ENCODE data around the gene GCNT2. TPM values are rescaled to one million over a fixed set of nuclear protein-coding genes. Genes with fewer than 3 reads are reported as not detected.
A peak's percentile ranks its signal among the peaks of the same experiment; 100 is the strongest.
"Not testable (repeated sequence)": the region's sequence is repeated elsewhere in the genome, so short reads cannot be mapped to it uniquely, and the experiment has no call there.

Gene GCNT2
- total RNA-seq, 6 experiments from 2014 or later: 6.6 to 10.5 (median 9.3) TPM

DNA sequence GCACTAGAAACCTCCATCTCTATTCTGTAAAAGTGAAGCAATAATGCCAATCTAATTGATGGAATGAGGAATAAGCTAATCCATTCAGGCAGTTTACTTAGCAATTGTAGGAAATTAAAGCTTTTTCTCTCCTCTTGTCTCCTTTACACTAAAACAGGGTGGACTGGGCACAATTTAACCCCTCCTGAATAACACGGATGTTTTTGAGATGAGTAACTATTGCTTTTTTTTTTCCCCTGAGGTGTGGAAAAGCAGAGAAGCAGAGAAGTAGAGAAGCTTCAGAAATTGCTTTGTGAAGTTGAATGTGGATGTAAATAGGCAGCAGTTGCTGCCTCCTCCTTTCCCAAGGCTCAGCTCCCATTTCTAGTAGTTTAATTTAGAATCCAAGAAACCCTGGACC, 40.0 kb upstream of the GCNT2 start:
- DNase-seq (no peak), ATAC-seq (no peak)
- H3K9me3 ChIP-seq: no peaks in the 10 kb centered on the region
- no peak overlapping the region for H3K4me3 ChIP-seq
- H3K36me3 ChIP-seq: no peaks in the 10 kb centered on the region
- intact Hi-C loops (cut with DNase I): no loop called here
- no peak overlapping the region for H3K27ac ChIP-seq
- no peak for TF ChIP-seq POLR2A (IDR thresholded peaks at IDR 0.05)
- TF ChIP-seq, protein P1, sequence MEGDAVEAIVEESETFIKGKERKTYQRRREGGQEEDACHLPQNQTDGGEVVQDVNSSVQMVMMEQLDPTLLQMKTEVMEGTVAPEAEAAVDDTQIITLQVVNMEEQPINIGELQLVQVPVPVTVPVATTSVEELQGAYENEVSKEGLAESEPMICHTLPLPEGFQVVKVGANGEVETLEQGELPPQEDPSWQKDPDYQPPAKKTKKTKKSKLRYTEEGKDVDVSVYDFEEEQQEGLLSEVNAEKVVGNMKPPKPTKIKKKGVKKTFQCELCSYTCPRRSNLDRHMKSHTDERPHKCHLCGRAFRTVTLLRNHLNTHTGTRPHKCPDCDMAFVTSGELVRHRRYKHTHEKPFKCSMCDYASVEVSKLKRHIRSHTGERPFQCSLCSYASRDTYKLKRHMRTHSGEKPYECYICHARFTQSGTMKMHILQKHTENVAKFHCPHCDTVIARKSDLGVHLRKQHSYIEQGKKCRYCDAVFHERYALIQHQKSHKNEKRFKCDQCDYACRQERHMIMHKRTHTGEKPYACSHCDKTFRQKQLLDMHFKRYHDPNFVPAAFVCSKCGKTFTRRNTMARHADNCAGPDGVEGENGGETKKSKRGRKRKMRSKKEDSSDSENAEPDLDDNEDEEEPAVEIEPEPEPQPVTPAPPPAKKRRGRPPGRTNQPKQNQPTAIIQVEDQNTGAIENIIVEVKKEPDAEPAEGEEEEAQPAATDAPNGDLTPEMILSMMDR (IDR thresholded peaks at IDR 0.05): no peak
- no peaks in the 10 kb centered on the region for H3K27me3 ChIP-seq
- H3K4me1 ChIP-seq: no peaks in the 10 kb centered on the region
- 65% methylated on average over 1 of the region's 1 CpG for WGBS (ENCODE audit: insufficient coverage, low coverage, low lambda C conversion rate, missing lambda C conversion rate)

DNA sequence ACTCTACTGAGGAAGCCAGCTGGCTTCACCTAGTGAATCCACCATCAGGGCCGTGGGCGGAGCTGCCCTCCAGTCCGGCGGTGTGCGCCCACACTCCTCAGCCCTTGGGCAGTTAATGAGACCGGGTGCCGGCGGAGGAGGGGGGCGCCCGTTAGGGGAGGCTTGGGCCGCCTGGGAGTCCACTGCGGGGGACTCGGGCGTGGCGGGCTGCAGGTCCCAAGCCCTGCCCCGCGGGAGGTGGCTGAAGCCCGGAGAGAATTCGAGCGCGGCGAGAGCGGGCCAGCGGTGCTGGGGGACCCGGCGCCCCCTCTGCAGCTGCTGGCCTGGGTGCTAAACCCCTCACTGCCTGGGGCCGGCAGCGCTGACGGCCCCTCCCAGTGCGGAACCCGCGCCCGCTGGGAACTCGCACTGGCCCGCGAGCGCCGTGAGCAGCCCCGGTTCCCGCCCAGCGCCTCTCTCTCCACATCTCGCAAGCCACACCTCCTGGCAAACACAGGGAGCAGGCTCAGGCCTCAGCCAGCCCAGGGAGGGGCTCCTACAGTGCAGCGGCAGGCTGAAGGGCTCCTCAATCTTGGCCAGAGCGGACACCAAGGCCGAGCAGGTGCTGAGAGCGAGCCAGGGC, 38.4 kb upstream of the GCNT2 start:
- H3K9me3 ChIP-seq: no peaks in the 10 kb centered on the region
- intact Hi-C loops (cut with DNase I): no loop called here
- no peak overlapping the region for H3K27ac ChIP-seq
- no peaks in the 10 kb centered on the region for H3K4me1 ChIP-seq
- no peaks in the 10 kb centered on the region for H3K36me3 ChIP-seq
- TF ChIP-seq, protein P1 (IDR thresholded peaks at IDR 0.05): no peak
- no peak for TF ChIP-seq POLR2A (IDR thresholded peaks at IDR 0.05)
- WGBS (ENCODE audit: insufficient coverage, low coverage, low lambda C conversion rate, missing lambda C conversion rate): 91% methylated on average over 26 of the region's 46 CpGs
- H3K27me3 ChIP-seq: no peaks in the 10 kb centered on the region
- DNase-seq (no peak), ATAC-seq (peak in 1 of 4 donors; percentile 33)
- no peak overlapping the region for H3K4me3 ChIP-seq

DNA sequence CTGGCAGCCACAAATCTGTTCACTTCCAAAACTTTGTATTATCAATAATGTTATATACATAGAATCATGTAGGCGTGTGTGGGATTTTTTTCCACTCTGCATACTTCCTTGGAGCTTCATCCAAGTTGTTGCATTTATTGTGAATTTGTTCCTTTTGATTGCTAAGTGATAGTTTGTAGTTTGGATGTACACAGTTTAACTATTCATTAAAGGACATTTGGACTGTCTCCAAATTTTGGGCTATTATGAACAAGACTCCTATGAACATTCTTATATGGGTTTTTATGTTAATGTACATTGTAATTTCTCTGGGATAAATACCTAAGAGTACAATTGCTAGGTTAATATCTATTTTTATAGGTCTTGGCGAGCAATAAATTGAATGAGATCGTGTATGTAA, 36.2 kb upstream of the GCNT2 start:
- Histone ChIP-seq H3K36me3 (no peaks in the 10 kb centered on the region), H3K9me3 (no peaks in the 10 kb centered on the region), H3K27me3 (no peaks in the 10 kb centered on the region), H3K27ac (no peak overlapping the region), H3K4me1 (no peaks in the 10 kb centered on the region), H3K4me3 (no peak overlapping the region)
- intact Hi-C loops (cut with DNase I): no loop called here
- ATAC-seq: no peak
- no peak for DNase-seq
- 72% methylated on average over 3 of the region's 3 CpGs for WGBS (ENCODE audit: insufficient coverage, low coverage, low lambda C conversion rate, missing lambda C conversion rate)
- TF ChIP-seq, protein P1 (IDR thresholded peaks at IDR 0.05): no peak

DNA sequence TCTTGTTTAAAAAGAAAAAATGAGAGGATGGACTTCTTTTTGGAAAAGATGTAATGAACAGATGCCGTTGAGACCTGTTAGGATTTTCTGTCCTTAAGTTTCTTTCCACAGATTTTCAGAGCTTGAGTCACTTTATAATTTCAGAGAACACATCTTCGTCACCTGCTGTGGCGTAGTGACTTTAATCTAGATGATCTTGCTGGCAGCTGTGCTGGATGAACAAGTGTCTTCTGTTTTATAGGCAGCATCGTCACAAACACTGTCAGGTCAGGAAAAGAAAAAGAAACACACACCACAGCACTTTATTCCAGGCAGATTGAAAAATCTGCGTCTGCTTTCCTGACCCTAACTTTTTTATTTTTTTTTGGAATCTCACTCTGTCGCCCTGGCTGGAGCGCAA, 35.7 kb upstream of the GCNT2 start:
- Histone ChIP-seq H3K4me3 (no peak overlapping the region), H3K36me3 (no peaks in the 10 kb centered on the region), H3K4me1 (no peaks in the 10 kb centered on the region), H3K27me3 (no peaks in the 10 kb centered on the region), H3K27ac (no peak overlapping the region), H3K9me3 (no peaks in the 10 kb centered on the region)
- TF ChIP-seq, protein P1 (IDR thresholded peaks at IDR 0.05): no peak
- TF ChIP-seq POLR2A (IDR thresholded peaks at IDR 0.05): no peak
- ATAC-seq (no peak), DNase-seq (no peak)
- intact Hi-C loops (cut with DNase I): no loop called here
- 50% methylated on average over 6 of the region's 7 CpGs for WGBS (ENCODE audit: insufficient coverage, low coverage, low lambda C conversion rate, missing lambda C conversion rate)

DNA sequence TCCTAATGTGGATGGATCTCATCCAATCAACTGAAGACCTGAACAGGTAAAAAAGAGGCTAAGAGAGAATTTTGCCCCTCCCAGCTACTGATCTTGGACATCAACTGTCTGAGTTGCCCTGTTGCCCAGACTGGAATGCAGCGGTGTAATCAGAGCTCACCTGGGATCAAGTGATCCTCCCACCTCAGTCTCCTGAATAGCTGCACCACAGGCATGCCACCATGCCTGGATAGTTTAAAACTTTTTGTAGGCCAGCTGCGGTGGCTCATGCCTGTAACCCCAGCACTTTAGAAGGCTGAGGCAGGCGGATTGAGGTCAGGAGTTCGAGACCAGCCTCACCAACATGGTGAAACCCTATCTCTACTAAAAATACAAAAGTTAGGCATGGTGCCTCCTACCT, 34.9 kb upstream of the GCNT2 start:
- Histone ChIP-seq H3K27ac (no peak overlapping the region), H3K36me3 (no peaks in the 10 kb centered on the region), H3K27me3 (no peaks in the 10 kb centered on the region), H3K4me3 (no peak overlapping the region), H3K9me3 (no peaks in the 10 kb centered on the region), H3K4me1 (no peaks in the 10 kb centered on the region)
- intact Hi-C loops (cut with DNase I): no loop called here
- DNase-seq (no peak), ATAC-seq (no peak)
- no peak for TF ChIP-seq POLR2A (IDR thresholded peaks at IDR 0.05)
- TF ChIP-seq, protein P1 (IDR thresholded peaks at IDR 0.05): no peak
- WGBS (ENCODE audit: insufficient coverage, low coverage, low lambda C conversion rate, missing lambda C conversion rate): 74% methylated on average over 4 of the region's 4 CpGs

DNA sequence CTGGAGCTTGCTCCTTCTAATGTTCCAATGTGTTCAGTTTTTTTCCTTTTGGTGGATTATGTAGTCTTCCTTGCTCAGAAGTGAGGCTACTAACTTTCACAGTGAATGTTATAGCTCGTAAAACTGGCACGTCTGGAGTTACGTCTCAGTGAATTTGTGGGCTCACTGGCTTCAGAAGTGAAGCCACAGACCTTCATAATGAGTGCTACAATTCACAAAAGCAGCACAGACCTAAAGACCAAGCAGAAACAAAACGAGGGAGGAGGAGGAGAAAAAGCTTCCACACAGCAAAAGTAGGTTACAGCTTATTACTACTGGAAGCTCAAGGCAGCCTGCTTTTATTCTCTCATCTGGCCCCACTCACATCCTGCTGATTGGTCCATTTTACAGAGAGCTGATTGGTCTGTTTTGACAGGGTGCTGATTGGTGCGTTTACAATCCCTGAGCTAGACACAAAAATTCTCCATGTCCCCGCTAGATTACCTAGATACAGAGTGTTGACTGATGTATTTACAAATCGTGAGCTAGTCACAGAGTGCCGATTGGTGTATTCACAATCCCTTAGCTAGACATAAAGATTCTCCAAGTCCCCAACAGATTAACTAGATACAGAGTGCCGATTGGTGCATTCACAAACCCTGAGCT, 34.1 kb upstream of the GCNT2 start:
- H3K36me3 ChIP-seq; intact Hi-C loops (cut with DNase I); DNase-seq; H3K4me3 ChIP-seq; H3K4me1 ChIP-seq; H3K27ac ChIP-seq; ATAC-seq; H3K27me3 ChIP-seq; H3K9me3 ChIP-seq: not testable (repeated sequence)
- 52% methylated on average over 6 of the region's 9 CpGs for WGBS (ENCODE audit: insufficient coverage, low coverage, low lambda C conversion rate, missing lambda C conversion rate)
